Ascending aorta (tissue), 2 donors: ENCODE measurements around the gene ARL6IP5. TPM values are rescaled to one million over a fixed set of nuclear protein-coding genes. Genes with fewer than 3 reads are reported as not detected.

Experiments used
- DNase-seq, 2 donors: peaks; one replicate each; pipeline ENCODE4 v3.0.0-alpha.2; 2019; ENCODE audit warnings: low spot score in 2 of 2
- H3K27ac ChIP-seq, 2 donors: fragments of 200-600 bp; sonication (generic); one replicate each; pipeline ENCODE4 v1.5.1; 2016 to 2017; ENCODE audit warnings: mild to moderate bottlenecking in 1 of 2
- H3K27me3 ChIP-seq: fragments of 200-600 bp; sonication (generic); one replicate; pipeline ENCODE4 v1.5.1; 2017
- H3K36me3 ChIP-seq, 2 donors: fragments of 200-600 bp; sonication (generic); one replicate each; pipeline ENCODE4 v1.5.1; 2016
- H3K4me1 ChIP-seq, 2 donors: fragments of 200-600 bp; sonication (generic); one replicate each; pipeline ENCODE4 v1.5.1; 2016 to 2017; ENCODE audit warnings: mild to moderate bottlenecking in 1 of 2
- H3K4me3 ChIP-seq, 2 donors: fragments of 200-600 bp; sonication (generic); one replicate each; pipeline ENCODE4 v1.5.1; 2016 to 2017; ENCODE audit warnings: mild to moderate bottlenecking in 1 of 2
- H3K9me3 ChIP-seq, 2 donors: fragments of 200-600 bp; sonication (generic); one replicate each; pipeline ENCODE4 v1.5.1; 2016
- intact Hi-C: fragments of 100-400 bp; cut with DNase I; formaldehyde crosslinking; loops from one replicate; pipeline ENCODE4 v1.15.1; 2023
- total RNA-seq: library from RNA; depleted of rRNA; stranded (reverse); fragments of >200 nt; gene quantifications from one replicate; pipeline ENCODE4 v1.1.0, GENCODE V29; 2016
- TF ChIP-seq, protein P1 (sequence below), 3 experiments: fragments of 200-600 bp in 2 of 3; fragments of 450-650 bp in 1 of 3; sonication (generic) in 2 of 3; IDR thresholded peaks; one replicate each; pipeline ENCODE4 v1.5.1; 2016 to 2019; ENCODE audit warnings: antibody characterized with exemption in 3 of 3, mild to moderate bottlenecking in 1 of 3, moderate library complexity in 1 of 3

The ARL6IP5 gene
- total RNA-seq, 1 donor from 2014 or later = 134 TPM

DNA sequence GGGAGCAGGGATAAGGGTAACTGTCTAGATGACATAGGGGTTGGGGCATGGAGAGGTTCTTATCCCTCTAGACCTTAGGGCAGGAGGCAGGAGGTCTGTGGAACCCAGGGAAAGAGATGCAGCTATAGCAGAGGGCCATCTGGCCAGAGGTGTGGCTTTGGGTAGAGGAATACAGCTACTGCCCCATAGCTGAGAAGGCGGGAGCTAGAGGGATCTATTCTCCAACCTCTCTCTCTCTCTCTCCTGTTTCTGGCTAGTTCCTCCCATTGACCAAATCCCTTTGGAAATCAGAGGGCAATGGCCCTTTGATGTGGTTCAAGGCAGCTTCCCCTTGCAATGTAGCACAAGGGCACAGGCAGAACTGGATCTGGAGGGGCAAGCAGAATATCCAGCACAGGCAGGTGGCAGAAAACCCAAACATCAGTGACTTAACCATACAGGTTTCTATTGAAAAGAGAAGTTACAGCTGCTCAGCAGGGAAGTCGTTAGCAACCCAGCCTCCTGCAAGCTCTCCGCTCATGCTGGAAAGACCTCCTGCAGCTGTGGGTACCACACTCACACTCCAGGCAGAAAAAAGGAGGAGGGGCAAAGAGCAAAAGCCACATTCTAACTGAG, 60.0 kb downstream of the ARL6IP5 start:
- Histone ChIP-seq H3K27me3 (no peaks in the 10 kb centered on the region), H3K9me3 (no peaks in the 10 kb centered on the region), H3K4me1 (no peaks in the 10 kb centered on the region), H3K27ac (no peak overlapping the region), H3K36me3 (no peaks in the 10 kb centered on the region), H3K4me3 (no peak overlapping the region)
- intact Hi-C loops = no loop called here
- TF ChIP-seq, protein P1, sequence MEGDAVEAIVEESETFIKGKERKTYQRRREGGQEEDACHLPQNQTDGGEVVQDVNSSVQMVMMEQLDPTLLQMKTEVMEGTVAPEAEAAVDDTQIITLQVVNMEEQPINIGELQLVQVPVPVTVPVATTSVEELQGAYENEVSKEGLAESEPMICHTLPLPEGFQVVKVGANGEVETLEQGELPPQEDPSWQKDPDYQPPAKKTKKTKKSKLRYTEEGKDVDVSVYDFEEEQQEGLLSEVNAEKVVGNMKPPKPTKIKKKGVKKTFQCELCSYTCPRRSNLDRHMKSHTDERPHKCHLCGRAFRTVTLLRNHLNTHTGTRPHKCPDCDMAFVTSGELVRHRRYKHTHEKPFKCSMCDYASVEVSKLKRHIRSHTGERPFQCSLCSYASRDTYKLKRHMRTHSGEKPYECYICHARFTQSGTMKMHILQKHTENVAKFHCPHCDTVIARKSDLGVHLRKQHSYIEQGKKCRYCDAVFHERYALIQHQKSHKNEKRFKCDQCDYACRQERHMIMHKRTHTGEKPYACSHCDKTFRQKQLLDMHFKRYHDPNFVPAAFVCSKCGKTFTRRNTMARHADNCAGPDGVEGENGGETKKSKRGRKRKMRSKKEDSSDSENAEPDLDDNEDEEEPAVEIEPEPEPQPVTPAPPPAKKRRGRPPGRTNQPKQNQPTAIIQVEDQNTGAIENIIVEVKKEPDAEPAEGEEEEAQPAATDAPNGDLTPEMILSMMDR (IDR thresholded peaks at IDR 0.05) = no peak
- no peak for DNase-seq

DNA sequence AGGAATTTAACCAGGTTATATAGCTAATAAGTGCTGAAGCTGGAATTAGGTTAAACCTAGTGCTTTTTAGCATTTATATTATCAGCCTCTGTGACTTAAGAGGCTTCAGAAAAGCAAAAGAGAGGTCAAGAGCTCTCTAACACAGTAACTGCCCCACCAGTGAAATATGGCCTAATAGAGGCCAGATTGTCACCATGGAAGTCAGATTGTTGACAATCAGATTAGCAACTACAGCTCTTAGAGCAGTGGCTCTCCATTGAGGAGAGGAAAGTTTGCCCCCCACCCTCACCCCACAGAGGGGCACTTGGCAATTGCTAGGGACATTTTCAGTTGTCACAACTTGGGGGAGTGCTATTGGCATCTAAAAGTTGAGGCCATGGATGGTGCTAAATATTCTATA, 61.0 kb downstream of the ARL6IP5 start:
- H3K4me3 ChIP-seq = no peak overlapping the region
- no peak for DNase-seq
- no peaks in the 10 kb centered on the region for H3K9me3 ChIP-seq
- H3K27me3 ChIP-seq = no peaks in the 10 kb centered on the region
- TF ChIP-seq, protein P1 (IDR thresholded peaks at IDR 0.05) = no peak
- intact Hi-C loops = no loop called here
- no peaks in the 10 kb centered on the region for H3K36me3 ChIP-seq
- no peaks in the 10 kb centered on the region for H3K4me1 ChIP-seq
- no peak overlapping the region for H3K27ac ChIP-seq

DNA sequence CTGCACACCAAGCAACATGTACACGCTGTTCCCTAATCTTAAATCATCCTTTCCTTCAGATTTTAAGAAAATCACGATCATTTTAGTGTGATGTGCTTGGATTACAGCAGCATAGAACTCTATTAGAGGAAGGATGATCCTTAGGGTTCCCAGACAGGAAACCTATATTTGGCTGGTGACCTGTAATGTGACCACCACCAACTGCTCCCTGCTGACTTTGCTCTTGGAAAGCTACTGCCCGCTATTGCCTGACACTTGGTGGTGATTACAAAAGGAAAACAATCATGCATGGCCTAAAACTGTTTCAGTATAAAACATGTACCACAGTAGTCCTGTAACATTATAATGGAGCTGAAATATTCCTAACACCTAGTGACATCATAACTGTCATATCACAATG, 64.8 kb downstream of the ARL6IP5 start:
- TF ChIP-seq, protein P1 (IDR thresholded peaks at IDR 0.05) = no peak
- intact Hi-C loops = no loop called here
- Histone ChIP-seq H3K36me3 (no peaks in the 10 kb centered on the region), H3K4me3 (no peak overlapping the region), H3K27me3 (no peaks in the 10 kb centered on the region), H3K27ac (no peak overlapping the region), H3K4me1 (no peaks in the 10 kb centered on the region), H3K9me3 (no peaks in the 10 kb centered on the region)
- no peak for DNase-seq

Other genes with a start within 250 kb of the ARL6IP5 start
- not detected for gene TAFA4, start 152.4 kb upstream of the ARL6IP5 start, total RNA-seq
- gene EOGT, start 71.3 kb upstream of the ARL6IP5 start, total RNA-seq = 50.4 TPM
- 35.2 TPM for gene TMF1, start 32.6 kb upstream of the ARL6IP5 start, total RNA-seq
- gene UBA3, start 4.6 kb upstream of the ARL6IP5 start, total RNA-seq = 18.2 TPM
- not detected for gene LMOD3, start 37.7 kb downstream of the ARL6IP5 start, total RNA-seq